CD4-positive, alpha-beta T cell treated with Interleukin-12 subunit alpha and Interleukin-12 subunit beta, for 1 hour (primary cell): ENCODE data around the gene NECAP2.
"Not testable (repeated sequence)": the region's sequence is repeated elsewhere in the genome, so short reads cannot be mapped to it uniquely, and the experiment has no call there.

Experiments used
- DNase-seq: peaks from one replicate; pipeline ENCODE4 v3.0.0-alpha.2; 2020

Gene NECAP2

GRCh38 chr1:16462773-16463330 lies 22.3 kb downstream of the NECAP2 start:
- no peak for DNase-seq

GRCh38 chr1:16464917-16465625 lies 24.5 kb downstream of the NECAP2 start:
- DNase-seq: no peak

- DNase-seq: no peak
Measured at GRCh38 chr1:16468558-16468957, 28.0 kb downstream of the NECAP2 start.

- DNase-seq: no peak
Measured at GRCh38 chr1:16474166-16474800, 33.8 kb downstream of the NECAP2 start.

- not testable (repeated sequence) for DNase-seq
Measured at GRCh38 chr1:16474891-16475290, 34.4 kb downstream of the NECAP2 start.

GRCh38 chr1:16475771-16476770 lies 35.5 kb downstream of the NECAP2 start:
- DNase-seq: not testable (repeated sequence)

GRCh38 chr1:16478091-16478490 lies 37.6 kb downstream of the NECAP2 start:
- DNase-seq: no peak

- DNase-seq: not testable (repeated sequence)
Measured at GRCh38 chr1:16483146-16483545, 42.6 kb downstream of the NECAP2 start.

- not testable (repeated sequence) for DNase-seq
Measured at GRCh38 chr1:16483639-16484500, 43.3 kb downstream of the NECAP2 start.

- DNase-seq: no peak
Measured at GRCh38 chr1:16484501-16484835, 43.9 kb downstream of the NECAP2 start.

- DNase-seq: no peak
Measured at GRCh38 chr1:16484931-16485330, 44.4 kb downstream of the NECAP2 start.

GRCh38 chr1:16486316-16486715 lies 45.8 kb downstream of the NECAP2 start:
- DNase-seq: not testable (repeated sequence)

GRCh38 chr1:16487011-16487410 lies 46.5 kb downstream of the NECAP2 start:
- not testable (repeated sequence) for DNase-seq

GRCh38 chr1:16489195-16489880 lies 48.8 kb downstream of the NECAP2 start:
- DNase-seq: not testable (repeated sequence)

GRCh38 chr1:16491056-16491675 lies 50.6 kb downstream of the NECAP2 start:
- DNase-seq: no peak

GRCh38 chr1:16492937-16493336 lies 52.4 kb downstream of the NECAP2 start:
- DNase-seq: not testable (repeated sequence)

- DNase-seq: not testable (repeated sequence)
Measured at GRCh38 chr1:16493731-16494130, 53.2 kb downstream of the NECAP2 start.

GRCh38 chr1:16497474-16497904 lies 57.0 kb downstream of the NECAP2 start:
- not testable (repeated sequence) for DNase-seq

- not testable (repeated sequence) for DNase-seq
Measured at GRCh38 chr1:16498047-16498446, 57.5 kb downstream of the NECAP2 start.

- DNase-seq: peak; percentile 89
Measured at GRCh38 chr1:16498573-16499413, 58.3 kb downstream of the NECAP2 start.
